ENCODE data around the gene ABCA13.

ABCA13 gene

GRCh38 chr7:48154792-48155413, 16.4 kb upstream of the ABCA13 start:
- Histone ChIP-seq H3K4me1 (ENCODE audit: low read length) (no peaks in the 10 kb centered on the region), H3K4me3 (ENCODE audit: low read length) (no peak overlapping the region), H2AFZ (ENCODE audit: low read depth, low read length) (no peak overlapping the region), H3K79me2 (ENCODE audit: low read length) (no peaks in the 10 kb centered on the region), H3K4me2 (ENCODE audit: low read length) (no peak overlapping the region), H3K36me3 (replicated peaks; ENCODE audit: low read depth, low read length) (no peaks in the 10 kb centered on the region), H4K20me1 (ENCODE audit: insufficient read depth, low read length) (no peaks in the 10 kb centered on the region), H3K27ac (ENCODE audit: low read length) (no peak overlapping the region), H3K27me3 (ENCODE audit: low read depth, low read length) (peaks cover 48% of the 10 kb centered on the region), H3K9ac (ENCODE audit: low read length) (no peak overlapping the region), H3K9me3 (ENCODE audit: insufficient read depth, low read length) (no peaks in the 10 kb centered on the region)
- TF ChIP-seq CTCF (IDR thresholded peaks at IDR 0.05; ENCODE audit: low read depth, low read length) (peak; percentile 68), EZH2phosphoT487 (IDR thresholded peaks at IDR 0.05; ENCODE audit: low read depth) (no peak)

GRCh38 chr7:48158404-48158803, 12.9 kb upstream of the ABCA13 start:
- Histone ChIP-seq H3K4me2 (ENCODE audit: low read length) (no peak overlapping the region), H3K9me3 (ENCODE audit: insufficient read depth, low read length) (no peaks in the 10 kb centered on the region), H3K4me1 (ENCODE audit: low read length) (no peaks in the 10 kb centered on the region), H3K36me3 (replicated peaks; ENCODE audit: low read depth, low read length) (no peaks in the 10 kb centered on the region), H3K4me3 (ENCODE audit: low read length) (no peak overlapping the region), H2AFZ (ENCODE audit: low read depth, low read length) (no peak overlapping the region), H3K79me2 (ENCODE audit: low read length) (no peaks in the 10 kb centered on the region), H3K27ac (ENCODE audit: low read length) (no peak overlapping the region), H4K20me1 (ENCODE audit: insufficient read depth, low read length) (no peaks in the 10 kb centered on the region), H3K27me3 (ENCODE audit: low read depth, low read length) (peaks cover 33% of the 10 kb centered on the region), H3K9ac (ENCODE audit: low read length) (no peak overlapping the region)
- TF ChIP-seq EZH2phosphoT487 (IDR thresholded peaks at IDR 0.05; ENCODE audit: low read depth) (no peak), CTCF (IDR thresholded peaks at IDR 0.05; ENCODE audit: low read depth, low read length) (no peak)

GRCh38 chr7:48161407-48162125, 9.7 kb upstream of the ABCA13 start:
- Histone ChIP-seq H4K20me1 (ENCODE audit: insufficient read depth, low read length) (no peaks in the 10 kb centered on the region), H3K9ac (ENCODE audit: low read length) (no peak overlapping the region), H3K4me3 (ENCODE audit: low read length) (no peak overlapping the region), H3K27me3 (ENCODE audit: low read depth, low read length) (peaks cover 23% of the 10 kb centered on the region), H3K4me2 (ENCODE audit: low read length) (no peak overlapping the region), H2AFZ (ENCODE audit: low read depth, low read length) (no peak overlapping the region), H3K9me3 (ENCODE audit: insufficient read depth, low read length) (no peaks in the 10 kb centered on the region), H3K27ac (ENCODE audit: low read length) (no peak overlapping the region), H3K36me3 (replicated peaks; ENCODE audit: low read depth, low read length) (no peaks in the 10 kb centered on the region), H3K79me2 (ENCODE audit: low read length) (no peaks in the 10 kb centered on the region), H3K4me1 (ENCODE audit: low read length) (no peaks in the 10 kb centered on the region)
- no peak for TF ChIP-seq EZH2phosphoT487 (IDR thresholded peaks at IDR 0.05; ENCODE audit: low read depth)
- no peak for TF ChIP-seq CTCF (IDR thresholded peaks at IDR 0.05; ENCODE audit: low read depth, low read length)

- Histone ChIP-seq H2AFZ (ENCODE audit: low read depth, low read length) (no peak overlapping the region), H3K4me3 (ENCODE audit: low read length) (no peak overlapping the region), H3K79me2 (ENCODE audit: low read length) (no peaks in the 10 kb centered on the region), H3K9ac (ENCODE audit: low read length) (no peak overlapping the region), H3K9me3 (ENCODE audit: insufficient read depth, low read length) (no peaks in the 10 kb centered on the region), H3K27me3 (ENCODE audit: low read depth, low read length) (0 out of 2 replicates have a peak, but pooled peaks cover 3% of the 10 kb centered on the region), H4K20me1 (ENCODE audit: insufficient read depth, low read length) (no peaks in the 10 kb centered on the region), H3K27ac (ENCODE audit: low read length) (no peak overlapping the region), H3K4me1 (ENCODE audit: low read length) (no peaks in the 10 kb centered on the region), H3K36me3 (replicated peaks; ENCODE audit: low read depth, low read length) (no peaks in the 10 kb centered on the region), H3K4me2 (ENCODE audit: low read length) (no peak overlapping the region)
- TF ChIP-seq CTCF (IDR thresholded peaks at IDR 0.05; ENCODE audit: low read depth, low read length) (no peak), EZH2phosphoT487 (IDR thresholded peaks at IDR 0.05; ENCODE audit: low read depth) (no peak)
These were observed 6.1 kb upstream of the ABCA13 start for GRCh38 chr7:48165157-48165556.

Data from OCI-LY3 (cell line).